HG03039 (cell line): ENCODE data around the gene TRIML2.

Source experiments
- ATAC-seq: cut with Tn5 transposase; IDR thresholded peaks from one replicate; pipeline ENCODE4 v1.9.1; 2021; ENCODE audit warnings: mild to moderate bottlenecking, moderate library complexity; ENCODE audit not compliant: unreplicated experiment

TRIML2 gene, protein sequence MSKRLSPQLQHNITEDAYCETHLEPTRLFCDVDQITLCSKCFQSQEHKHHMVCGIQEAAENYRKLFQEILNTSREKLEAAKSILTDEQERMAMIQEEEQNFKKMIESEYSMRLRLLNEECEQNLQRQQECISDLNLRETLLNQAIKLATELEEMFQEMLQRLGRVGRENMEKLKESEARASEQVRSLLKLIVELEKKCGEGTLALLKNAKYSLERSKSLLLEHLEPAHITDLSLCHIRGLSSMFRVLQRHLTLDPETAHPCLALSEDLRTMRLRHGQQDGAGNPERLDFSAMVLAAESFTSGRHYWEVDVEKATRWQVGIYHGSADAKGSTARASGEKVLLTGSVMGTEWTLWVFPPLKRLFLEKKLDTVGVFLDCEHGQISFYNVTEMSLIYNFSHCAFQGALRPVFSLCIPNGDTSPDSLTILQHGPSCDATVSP

DNA sequence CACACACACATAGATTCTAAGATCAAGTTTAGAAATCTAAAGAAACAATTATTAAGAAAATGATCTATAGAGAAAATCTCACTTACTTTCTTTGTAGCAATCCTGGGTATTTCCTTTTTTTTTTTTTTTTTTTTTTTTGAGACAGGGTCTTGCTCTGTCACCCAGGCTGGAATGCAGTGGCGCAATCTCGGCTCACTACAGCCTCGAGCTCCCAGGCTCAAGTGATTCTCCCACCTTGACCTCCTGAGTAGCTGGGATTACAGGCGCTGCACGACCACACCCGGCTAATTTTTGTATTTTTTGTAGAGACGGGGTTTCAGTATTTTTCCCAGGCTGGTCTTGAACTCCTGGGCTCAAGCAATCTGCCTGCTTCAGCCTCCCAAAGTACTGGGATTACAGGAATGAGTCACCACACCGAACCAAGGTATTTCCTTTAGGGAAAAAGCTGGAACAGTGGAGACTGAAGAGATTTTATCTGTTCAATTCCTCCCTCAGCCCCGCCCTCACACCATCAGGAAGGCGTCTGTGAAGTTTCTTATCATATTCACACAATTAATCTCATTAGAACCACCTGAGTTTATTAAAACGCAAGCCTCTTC is at the start of gene TRIML2:
TSS of gene TRIML2 (minus strand) at position 447 of the 599 bp plus-strand sequence. CDS start 4,235 bp downstream, outside the sequence.
- no peak for ATAC-seq

DNA sequence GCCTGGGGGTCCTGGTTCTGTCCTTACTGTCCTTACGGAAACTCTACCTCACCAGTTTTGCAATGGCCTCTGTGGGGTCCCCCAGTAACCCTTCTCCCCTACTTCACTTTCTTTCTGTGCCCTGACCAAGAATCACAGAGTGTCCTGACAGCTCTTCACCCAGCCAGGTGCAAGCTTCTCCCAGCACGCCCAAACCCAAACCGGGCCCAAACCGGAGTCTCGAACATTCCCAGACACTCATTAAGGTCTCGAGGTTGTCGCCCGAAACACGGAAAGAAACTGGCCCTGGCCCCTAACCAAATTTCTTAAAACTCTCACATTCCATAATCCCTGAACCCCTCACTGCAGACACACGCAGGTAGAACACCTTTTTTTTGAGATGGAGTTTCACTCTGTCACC is 48.9 kb upstream of the TRIML2 start:
- ATAC-seq: no peak

DNA sequence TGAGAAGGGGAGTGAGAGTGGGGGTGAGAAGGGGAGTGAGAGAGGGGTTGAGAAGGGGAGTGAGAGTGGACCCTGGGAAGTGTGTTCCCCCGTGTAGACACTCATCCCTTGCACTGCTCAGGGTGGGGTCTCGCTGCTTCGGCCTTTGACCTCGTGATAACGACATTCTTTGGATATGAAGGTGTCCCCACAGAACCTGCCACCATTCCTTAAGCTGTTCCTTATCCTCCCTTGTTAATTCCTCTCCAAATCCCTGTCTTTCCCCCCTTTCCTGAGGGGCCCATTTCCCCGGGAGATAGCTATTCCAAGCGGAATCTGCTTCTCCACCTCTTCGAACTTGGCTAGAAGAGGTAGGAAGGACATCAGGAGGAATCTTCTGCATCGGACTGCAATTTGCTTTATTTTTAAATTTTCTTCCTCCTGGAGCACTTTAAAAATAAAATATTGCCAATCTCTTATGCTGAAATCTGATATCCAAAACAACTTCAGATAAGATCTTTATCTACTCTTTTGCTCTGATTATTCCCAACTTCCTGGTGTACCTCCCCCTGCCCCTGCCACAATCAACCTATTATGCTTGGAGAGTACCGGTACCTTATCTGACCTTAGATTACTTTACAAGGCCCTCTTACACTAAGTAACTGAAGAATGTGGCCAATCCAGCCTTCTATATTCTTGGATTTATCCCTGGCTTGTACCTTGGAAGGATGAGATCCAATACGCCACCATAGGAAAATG is 45.4 kb upstream of the TRIML2 start:
- no peak for ATAC-seq

DNA sequence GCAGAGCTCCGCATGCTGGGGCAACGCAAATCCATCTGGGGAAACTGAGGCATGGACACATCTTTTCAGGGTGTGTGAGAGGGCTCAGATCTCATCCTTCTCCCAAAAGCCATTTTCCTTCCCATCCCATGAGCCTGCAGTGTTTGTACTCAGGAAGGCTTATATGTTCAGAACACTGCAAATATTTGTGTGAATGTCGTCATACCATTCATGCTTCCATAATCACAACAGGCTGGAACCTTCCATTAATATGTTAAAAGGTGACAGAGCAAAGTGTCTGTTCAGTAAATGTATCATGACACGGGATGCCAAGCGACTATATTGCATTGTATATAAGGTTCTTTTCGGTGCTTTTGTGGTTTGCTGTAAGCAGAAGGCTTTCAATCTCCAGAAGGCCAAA is 38.4 kb upstream of the TRIML2 start:
- no peak for ATAC-seq

DNA sequence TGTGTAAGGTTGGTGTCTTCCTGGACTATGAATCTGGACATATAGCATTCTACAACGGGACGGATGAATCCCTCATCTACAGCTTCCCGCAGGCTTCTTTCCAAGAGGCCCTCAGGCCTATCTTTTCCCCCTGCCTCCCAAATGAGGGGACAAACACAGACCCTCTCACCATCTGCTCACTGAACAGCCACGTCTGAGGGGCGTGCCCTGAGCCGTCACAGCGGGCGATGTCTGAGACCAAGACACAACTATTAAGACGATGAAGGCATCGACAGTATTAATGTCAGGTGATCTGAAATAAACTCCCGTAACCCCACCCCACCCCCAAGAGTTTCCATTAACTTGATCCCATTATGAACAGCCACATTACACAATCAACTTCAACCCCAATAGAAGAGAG is 37.8 kb upstream of the TRIML2 start:
- ATAC-seq: no peak

DNA sequence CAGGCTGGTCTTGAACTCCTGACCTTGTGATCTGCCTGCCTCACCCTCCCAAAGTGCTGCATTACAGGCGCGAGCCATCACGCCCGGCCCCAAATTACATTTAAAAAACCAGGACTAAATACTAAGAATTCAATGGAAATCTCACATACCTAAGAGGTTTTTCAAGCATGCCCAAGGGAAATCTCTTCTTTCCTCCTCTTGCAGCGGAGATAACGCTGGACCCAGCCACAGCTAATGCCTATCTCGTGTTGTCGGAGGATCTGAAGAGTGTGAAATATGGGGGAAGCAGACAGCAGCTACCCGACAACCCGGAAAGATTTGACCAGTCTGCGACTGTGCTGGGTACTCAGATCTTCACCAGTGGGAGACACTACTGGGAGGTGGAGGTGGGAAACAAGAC is 37.2 kb upstream of the TRIML2 start:
- no peak for ATAC-seq

DNA sequence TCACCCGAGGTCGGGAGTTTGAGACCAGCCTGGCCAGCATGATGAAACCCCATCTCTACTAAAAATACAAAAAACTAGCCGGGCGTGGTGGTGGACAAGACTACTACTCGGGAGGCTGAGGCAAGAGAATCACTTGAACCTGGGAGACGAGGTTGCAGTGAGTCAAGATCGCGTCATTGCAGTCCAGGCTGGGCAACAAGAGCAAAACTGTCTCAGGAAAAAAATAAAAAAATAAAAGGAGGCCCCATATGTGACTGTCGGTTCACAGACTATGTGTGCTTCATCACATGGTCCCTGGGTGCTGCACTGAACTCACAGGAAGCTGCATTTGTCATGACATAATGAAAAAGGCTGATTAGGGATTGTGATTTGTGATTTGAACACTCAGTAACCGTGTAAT is 36.2 kb upstream of the TRIML2 start:
- no peak for ATAC-seq

DNA sequence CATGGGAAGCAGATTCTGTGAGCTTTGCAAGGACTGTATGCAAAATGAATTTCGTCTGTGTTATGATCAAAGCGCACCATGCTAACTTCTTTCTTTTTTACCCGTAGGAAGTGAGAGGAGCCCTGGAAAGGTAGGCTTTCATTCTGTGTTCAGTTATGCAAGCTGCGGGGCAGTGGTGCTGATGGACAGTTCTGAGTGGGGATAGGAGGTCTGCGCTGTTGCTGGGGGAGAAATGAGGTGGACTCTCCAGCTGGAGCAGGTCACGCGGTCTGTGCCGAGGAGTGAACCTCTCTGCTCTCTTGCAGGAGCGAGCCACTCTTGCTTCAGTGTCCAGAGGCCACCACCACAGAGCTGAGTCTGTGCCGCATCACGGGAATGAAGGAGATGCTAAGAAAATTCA is 34.3 kb upstream of the TRIML2 start:
- ATAC-seq: no peak

DNA sequence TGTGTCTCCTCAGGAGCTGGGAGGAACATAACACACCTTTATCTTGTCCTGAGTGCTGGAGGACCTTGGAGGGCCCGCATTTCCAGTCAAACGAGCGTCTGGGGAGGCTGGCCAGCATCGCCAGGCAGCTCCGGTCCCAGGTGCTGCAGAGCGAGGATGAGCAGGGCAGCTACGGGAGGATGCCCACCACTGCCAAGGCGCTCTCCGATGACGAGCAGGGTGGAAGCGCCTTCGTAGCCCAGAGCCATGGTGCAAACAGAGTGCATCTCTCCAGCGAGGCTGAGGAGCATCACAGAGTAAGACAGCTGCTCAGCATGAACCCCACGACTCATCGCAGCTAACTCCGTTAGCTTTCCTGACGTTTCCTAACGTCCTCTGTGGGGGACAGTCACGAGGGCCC is 30.3 kb upstream of the TRIML2 start:
- no peak for ATAC-seq

DNA sequence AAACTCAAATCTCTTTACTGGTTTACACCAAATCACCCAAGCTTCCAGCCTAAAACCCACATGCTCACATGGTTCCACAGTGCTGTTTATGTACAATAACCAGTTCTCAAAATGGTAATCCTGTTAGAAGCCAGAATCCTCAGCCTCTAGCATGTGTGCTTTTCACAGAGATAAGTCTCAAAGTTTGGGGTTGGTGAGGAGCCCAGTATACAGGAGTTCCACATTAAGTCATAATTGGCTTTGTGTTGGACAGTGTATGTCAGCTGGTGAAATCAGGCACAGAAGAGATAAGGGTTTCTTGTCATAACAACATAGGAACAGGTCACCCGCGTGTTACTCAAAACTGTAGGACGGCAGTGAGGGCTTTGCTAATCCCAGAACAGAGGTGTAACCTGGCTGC is 29.7 kb upstream of the TRIML2 start, which contains the start of gene TRIML1:
TSS of gene TRIML1 (plus strand) at position 301 of the 400 bp plus-strand sequence. CDS start 118 bp downstream, outside the sequence.
- no peak for ATAC-seq

DNA sequence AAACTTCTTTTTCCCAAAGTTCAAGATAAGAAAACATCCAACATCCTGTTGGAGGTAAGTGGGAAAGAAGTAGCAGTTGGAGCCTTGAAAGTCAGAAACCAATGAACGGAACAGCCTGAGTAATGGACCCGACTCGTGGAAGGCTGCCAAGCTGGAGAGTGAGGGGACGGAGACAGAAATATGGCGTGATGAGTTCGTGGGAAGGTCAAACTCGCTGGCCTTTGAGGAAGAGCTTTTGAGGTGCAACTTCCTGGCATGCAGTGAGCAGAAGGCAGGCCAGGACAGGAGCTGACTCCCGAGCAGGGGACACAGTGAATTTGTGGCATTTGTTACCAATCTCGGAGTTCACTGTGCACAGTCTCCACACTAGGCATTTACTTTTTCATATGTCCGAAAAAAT is 28.8 kb upstream of the TRIML2 start:
- ATAC-seq: no peak

DNA sequence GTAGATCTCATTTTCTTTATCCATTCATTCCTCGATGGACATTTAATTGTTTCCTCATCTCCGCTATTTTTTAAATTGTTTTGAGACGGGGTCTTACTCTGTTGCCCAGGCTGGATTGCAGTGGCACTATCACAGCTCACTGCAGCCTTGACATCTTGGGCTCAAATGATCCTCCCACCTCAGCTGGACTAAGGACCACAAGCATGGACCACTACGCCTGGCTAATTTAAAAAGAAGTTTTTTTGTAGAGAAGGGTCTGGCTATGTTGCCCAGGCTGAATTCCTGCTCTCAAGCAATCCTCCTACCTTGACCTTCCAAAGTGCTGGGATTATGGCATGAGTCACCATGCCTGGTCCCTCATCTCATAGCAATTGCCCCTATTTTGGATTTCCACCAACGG is 22.8 kb upstream of the TRIML2 start:
- ATAC-seq: no peak

DNA sequence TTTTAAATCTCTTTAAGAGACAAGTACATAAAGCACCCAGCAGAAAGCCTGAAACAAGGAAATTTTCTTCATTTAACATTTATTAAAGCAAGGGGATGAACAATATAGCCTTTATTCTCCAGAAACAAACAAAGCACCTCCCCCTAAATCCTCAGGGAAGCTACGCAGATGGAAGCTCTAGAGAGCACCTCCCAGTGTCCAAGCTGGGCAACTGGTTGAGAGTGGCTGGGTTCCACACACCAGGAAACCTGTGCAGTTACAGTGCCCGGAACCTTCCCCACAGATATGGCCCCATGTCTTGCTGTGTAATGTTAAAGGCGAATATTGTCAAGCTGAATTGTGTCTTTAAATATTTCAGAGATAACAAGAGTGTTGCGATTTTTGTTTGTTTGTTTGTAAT is 21.0 kb upstream of the TRIML2 start:
- no peak for ATAC-seq

DNA sequence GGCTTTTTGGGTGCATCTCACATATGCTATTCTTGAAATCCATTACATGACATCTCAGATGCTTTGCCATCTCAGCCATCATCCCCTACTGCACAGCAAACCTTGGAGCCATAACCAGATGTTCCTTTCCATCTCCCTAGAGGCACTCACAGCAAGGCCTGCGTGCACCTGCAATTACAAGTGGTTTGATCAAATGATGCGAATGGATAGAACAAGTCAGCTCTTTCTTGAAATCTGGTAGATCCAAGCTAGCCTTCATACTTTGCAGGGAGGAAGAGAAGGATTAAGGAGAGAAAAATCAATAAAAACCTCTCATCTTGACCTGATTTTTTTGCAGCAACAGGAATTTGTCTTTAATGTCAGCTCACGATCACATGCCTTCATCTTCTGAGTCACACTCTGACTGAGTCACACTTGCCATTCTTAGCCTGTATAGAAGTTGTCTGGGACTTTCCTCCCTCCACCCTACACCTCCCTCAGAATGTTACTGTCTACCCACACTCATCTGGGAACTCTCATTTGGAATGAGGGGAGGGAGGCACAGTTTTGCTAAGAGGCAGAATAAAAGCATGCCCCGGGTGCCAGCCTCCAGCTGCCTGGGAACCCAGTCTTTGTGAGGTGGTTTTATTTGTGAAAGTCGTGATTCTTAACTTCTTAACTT is 17.9 kb upstream of the TRIML2 start:
- no peak for ATAC-seq

DNA sequence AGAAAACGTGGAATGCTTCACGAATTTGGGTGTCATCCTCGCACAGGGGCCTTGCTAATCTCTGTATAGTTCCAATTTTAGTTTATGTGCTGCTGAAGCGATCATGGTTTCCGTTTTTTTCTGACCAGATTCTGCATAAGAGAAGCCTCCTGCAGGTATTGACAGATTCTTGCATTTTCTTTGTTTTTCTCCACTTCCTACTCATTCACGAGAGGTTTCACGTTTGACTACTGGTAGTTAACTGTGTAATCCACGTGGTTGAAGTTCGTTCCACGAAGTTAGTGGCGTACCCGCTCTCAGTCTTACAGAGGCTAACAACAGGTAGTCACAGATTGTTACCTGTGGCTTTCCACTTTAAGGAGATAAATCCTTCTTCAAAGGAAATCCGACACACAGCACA is 12.1 kb upstream of the TRIML2 start:
- no peak for ATAC-seq

DNA sequence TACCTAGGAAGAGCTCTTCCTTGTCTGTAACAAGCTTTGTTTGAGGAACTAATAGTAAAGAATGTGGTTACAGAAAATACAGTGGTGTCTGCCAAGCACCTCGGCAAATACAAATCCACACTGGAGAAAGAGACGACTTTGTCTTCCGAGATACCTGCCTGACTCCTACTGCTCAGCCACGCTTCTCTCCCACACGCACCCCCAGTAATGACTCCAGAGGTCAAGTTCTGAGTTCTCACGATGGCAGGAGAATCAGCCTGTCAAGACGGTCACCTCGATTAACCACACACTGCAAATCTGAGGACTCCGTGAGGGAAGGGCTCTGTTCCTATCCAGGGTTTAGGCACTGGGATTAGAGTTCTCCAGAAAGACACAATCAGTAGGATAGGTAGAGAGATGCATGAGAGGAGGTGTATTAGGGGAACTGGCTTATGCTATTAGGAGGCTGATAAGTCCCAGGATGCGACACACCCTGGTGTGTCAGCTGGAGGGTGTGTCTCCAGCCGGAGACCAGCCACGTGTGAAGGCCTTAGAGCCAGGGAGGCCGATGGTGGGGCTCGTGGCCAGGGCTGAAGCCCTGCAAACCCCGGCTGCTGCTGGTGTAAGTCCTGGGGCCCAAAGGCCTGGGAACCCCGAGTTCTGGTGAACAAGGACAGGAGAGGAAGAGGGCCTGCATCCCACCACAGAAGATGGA is 8.4 kb upstream of the TRIML2 start:
- no peak for ATAC-seq

DNA sequence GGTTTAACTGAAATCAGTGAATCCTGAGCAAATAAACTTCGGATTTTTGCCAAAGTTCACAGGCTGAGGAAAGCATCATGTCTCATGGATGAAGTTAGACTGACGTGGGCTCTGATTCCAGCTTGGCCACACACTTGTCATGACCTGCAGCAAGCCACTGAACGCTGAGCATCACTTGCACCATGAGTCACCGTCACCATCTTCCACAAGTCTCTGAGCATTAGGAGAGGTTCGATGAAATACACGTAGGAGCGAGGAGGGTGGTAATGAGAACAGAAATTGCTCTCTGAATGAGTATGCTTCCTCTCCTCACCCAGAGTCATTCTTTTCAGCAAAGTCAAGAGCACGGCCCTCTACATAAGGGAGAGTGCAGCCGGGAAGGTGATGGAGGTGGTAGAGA is 3.8 kb upstream of the TRIML2 start:
- ATAC-seq: no peak

DNA sequence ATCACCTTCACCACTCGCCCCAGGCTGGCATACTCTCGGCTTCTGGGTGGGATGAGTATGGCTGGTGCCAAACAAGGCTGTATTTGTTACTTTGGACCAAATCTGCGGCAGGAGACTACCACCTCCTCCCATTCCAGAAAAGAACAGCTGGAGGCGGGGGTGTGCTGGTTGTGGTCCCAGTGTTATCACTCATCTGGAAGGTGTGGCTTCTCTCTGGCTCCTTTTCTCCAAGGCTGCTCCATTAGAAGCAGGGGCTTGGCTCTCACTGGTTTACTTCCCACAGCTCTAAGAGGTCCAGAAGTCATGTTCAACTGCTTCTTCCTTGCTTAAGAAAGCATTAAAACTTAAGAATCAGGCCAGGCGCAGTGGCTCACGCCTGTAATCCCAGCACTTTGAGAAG is 2.6 kb upstream of the TRIML2 start:
- no peak for ATAC-seq

DNA sequence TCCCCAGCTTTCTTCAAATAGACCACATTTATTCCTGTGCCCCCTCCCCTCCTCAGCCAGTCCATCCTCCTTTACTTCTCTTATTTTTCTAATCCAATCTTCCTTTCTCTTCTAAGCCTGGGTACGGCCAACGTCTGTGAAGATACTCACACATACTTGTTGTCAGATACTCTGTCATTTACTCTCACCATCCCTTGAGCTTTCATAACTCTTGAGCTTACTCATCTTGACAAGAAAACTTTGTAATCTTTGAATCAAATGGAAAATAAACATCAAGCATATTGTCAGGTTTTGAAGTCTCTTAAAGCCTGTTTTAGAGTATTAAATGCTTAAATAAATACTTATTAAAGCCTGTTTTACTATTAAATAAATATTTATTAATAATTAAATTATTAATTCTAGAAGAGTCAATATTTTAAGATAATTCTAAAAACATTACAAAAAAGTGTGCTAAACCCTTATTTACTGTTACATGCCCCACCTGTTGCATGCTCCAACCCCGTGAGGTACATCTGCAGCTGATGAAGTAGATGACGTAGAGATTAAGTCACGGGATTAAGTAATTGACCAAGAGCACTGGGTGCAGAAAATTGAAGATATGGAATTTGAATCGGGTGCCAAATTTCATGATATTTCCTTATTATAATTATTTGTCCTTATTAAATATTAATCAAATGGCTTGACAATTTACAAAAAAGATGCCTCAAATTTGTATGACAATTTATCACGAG is 1.5 kb upstream of the TRIML2 start:
- ATAC-seq: no peak

DNA sequence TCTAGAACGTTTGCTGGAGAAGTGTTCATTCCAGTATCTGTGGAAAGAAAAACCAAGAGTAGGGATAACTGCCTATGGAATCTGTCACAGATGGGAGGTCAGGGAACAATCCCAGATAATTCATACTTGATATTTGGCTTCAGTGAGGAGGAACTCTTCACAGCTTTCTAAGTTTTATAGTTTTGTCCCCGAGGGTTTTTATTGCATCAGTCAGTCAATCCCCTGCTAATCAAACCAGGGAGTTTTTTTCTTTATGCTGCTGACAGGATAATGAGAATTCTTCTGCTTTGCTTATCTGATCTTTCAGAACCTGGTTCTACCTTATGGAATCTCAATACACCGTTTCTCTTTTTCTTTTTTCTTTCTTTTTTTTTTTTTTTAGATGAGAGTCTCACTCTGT is 633 bp upstream of the TRIML2 start:
- no peak for ATAC-seq
